Measurements from ENCODE around the gene ENAM. TPM values are rescaled to one million over a fixed set of nuclear protein-coding genes. Genes with fewer than 3 reads are reported as not detected.

ENAM gene
- total and polyA plus RNA-seq, 2 donors: 0.16 to 0.32 TPM

- Histone ChIP-seq H3K36me3 (ENCODE audit: insufficient read depth) (no peaks in the 10 kb centered on the region), H3K27ac (ENCODE audit: low read depth) (no peak overlapping the region), H3K4me1 (ENCODE audit: insufficient read depth) (no peaks in the 10 kb centered on the region), H3K4me3 (ENCODE audit: low read depth, low read length) (no peak overlapping the region)
- WGBS: 44% methylated on average over 2 of the region's 2 CpGs
- DNase-seq (ENCODE audit: extremely low spot score): no peak
Observed at GRCh38 chr4:70608324-70608723, 20.2 kb upstream of the ENAM start.

- Histone ChIP-seq H3K4me3 (ENCODE audit: low read depth, low read length) (peak overlapping the region; percentile 29), H3K36me3 (ENCODE audit: insufficient read depth) (no peaks in the 10 kb centered on the region), H3K4me1 (ENCODE audit: insufficient read depth) (no peaks in the 10 kb centered on the region), H3K27ac (ENCODE audit: low read depth) (no peak overlapping the region)
- 19% methylated on average over 9 of the region's 9 CpGs for WGBS
- no peak for DNase-seq (ENCODE audit: extremely low spot score)
Observed at GRCh38 chr4:70613306-70614183, 15.0 kb upstream of the ENAM start.

- H3K4me1 ChIP-seq (ENCODE audit: insufficient read depth): no peaks in the 10 kb centered on the region
- H3K4me3 ChIP-seq (ENCODE audit: low read depth, low read length): peak overlapping the region; percentile 29
- 54% methylated on average over 3 of the region's 3 CpGs for WGBS
- H3K27ac ChIP-seq (ENCODE audit: low read depth): no peak overlapping the region
- no peaks in the 10 kb centered on the region for H3K36me3 ChIP-seq (ENCODE audit: insufficient read depth)
- no peak for DNase-seq (ENCODE audit: extremely low spot score)
Observed at GRCh38 chr4:70614184-70614555, 14.4 kb upstream of the ENAM start.

GRCh38 chr4:70619288-70619687, 9.3 kb upstream of the ENAM start:
- Histone ChIP-seq H3K4me1 (ENCODE audit: insufficient read depth) (no peaks in the 10 kb centered on the region), H3K4me3 (ENCODE audit: low read depth, low read length) (no peak overlapping the region), H3K36me3 (ENCODE audit: insufficient read depth) (no peaks in the 10 kb centered on the region), H3K27ac (ENCODE audit: low read depth) (no peak overlapping the region)
- no peak for DNase-seq (ENCODE audit: extremely low spot score)
- WGBS: 92% methylated on average over 4 of the region's 4 CpGs

- DNase-seq (ENCODE audit: extremely low spot score): no peak
- Histone ChIP-seq H3K27ac (ENCODE audit: low read depth) (no peak overlapping the region), H3K4me3 (ENCODE audit: low read depth, low read length) (no peak overlapping the region), H3K4me1 (ENCODE audit: insufficient read depth) (no peaks in the 10 kb centered on the region), H3K36me3 (ENCODE audit: insufficient read depth) (no peaks in the 10 kb centered on the region)
- 97% methylated on average over 2 of the region's 2 CpGs for WGBS
Observed at GRCh38 chr4:70619778-70620177, 8.8 kb upstream of the ENAM start.

GRCh38 chr4:70623323-70623722, 5.2 kb upstream of the ENAM start:
- 96% methylated on average over 3 of the region's 3 CpGs for WGBS
- Histone ChIP-seq H3K36me3 (ENCODE audit: insufficient read depth) (no peaks in the 10 kb centered on the region), H3K4me3 (ENCODE audit: low read depth, low read length) (no peak overlapping the region), H3K4me1 (ENCODE audit: insufficient read depth) (no peaks in the 10 kb centered on the region), H3K27ac (ENCODE audit: low read depth) (no peak overlapping the region)
- no peak for DNase-seq (ENCODE audit: extremely low spot score)

GRCh38 chr4:70624226-70624793, 4.2 kb upstream of the ENAM start:
- DNase-seq (ENCODE audit: extremely low spot score): no peak
- Histone ChIP-seq H3K4me3 (ENCODE audit: low read depth, low read length) (no peak overlapping the region), H3K27ac (ENCODE audit: low read depth) (no peak overlapping the region), H3K4me1 (ENCODE audit: insufficient read depth) (no peaks in the 10 kb centered on the region), H3K36me3 (ENCODE audit: insufficient read depth) (no peaks in the 10 kb centered on the region)
- 52% methylated on average over 1 of the region's 1 CpG for WGBS

- Histone ChIP-seq H3K4me1 (ENCODE audit: insufficient read depth) (no peaks in the 10 kb centered on the region), H3K36me3 (ENCODE audit: insufficient read depth) (no peaks in the 10 kb centered on the region), H3K4me3 (ENCODE audit: low read depth, low read length) (no peak overlapping the region), H3K27ac (ENCODE audit: low read depth) (no peak overlapping the region)
- WGBS: 70% methylated on average over 1 of the region's 1 CpG
- no peak for DNase-seq (ENCODE audit: extremely low spot score)
Observed at GRCh38 chr4:70627620-70628019, 924 bp upstream of the ENAM start.

GRCh38 chr4:70629469-70630090, 1.0 kb downstream of the ENAM start:
- DNase-seq (ENCODE audit: extremely low spot score): no peak
- WGBS: 95% methylated on average over 1 of the region's 1 CpG
- no peak overlapping the region for H3K27ac ChIP-seq (ENCODE audit: low read depth)

GRCh38 chr4:70630162-70630561, 1.6 kb downstream of the ENAM start:
- Histone ChIP-seq H3K36me3 (ENCODE audit: insufficient read depth) (no peaks in the 10 kb centered on the region), H3K4me1 (ENCODE audit: insufficient read depth) (no peaks in the 10 kb centered on the region), H3K4me3 (ENCODE audit: low read depth, low read length) (no peak overlapping the region), H3K27ac (ENCODE audit: low read depth) (no peak overlapping the region)
- 57% methylated on average over 3 of the region's 3 CpGs for WGBS
- DNase-seq (ENCODE audit: extremely low spot score): no peak

More at GRCh38 chr4:70629469-70630090, 1.0 kb downstream of the ENAM start:
- H3K36me3 ChIP-seq (ENCODE audit: insufficient read depth): no peaks in the 10 kb centered on the region
- H3K4me1 ChIP-seq (ENCODE audit: insufficient read depth): no peaks in the 10 kb centered on the region
- no peak overlapping the region for H3K4me3 ChIP-seq (ENCODE audit: low read depth, low read length)

GRCh38 chr4:70632028-70632427, 3.5 kb downstream of the ENAM start:
- WGBS: 87% methylated on average over 1 of the region's 1 CpG
- H3K27ac ChIP-seq (ENCODE audit: low read depth): no peak overlapping the region
- H3K4me1 ChIP-seq (ENCODE audit: insufficient read depth): no peaks in the 10 kb centered on the region
- DNase-seq (ENCODE audit: extremely low spot score): no peak
- no peak overlapping the region for H3K4me3 ChIP-seq (ENCODE audit: low read depth, low read length)
- H3K36me3 ChIP-seq (ENCODE audit: insufficient read depth): no peaks in the 10 kb centered on the region

GRCh38 chr4:70634482-70634881, 5.9 kb downstream of the ENAM start:
- DNase-seq (ENCODE audit: extremely low spot score): no peak
- WGBS: 88% methylated on average over 5 of the region's 5 CpGs
- Histone ChIP-seq H3K27ac (ENCODE audit: low read depth) (no peak overlapping the region), H3K36me3 (ENCODE audit: insufficient read depth) (no peaks in the 10 kb centered on the region), H3K4me3 (ENCODE audit: low read depth, low read length) (no peak overlapping the region), H3K4me1 (ENCODE audit: insufficient read depth) (no peaks in the 10 kb centered on the region)

- H3K27ac ChIP-seq (ENCODE audit: low read depth): no peak overlapping the region
- no peak overlapping the region for H3K4me3 ChIP-seq (ENCODE audit: low read depth, low read length)
- WGBS: 30% methylated on average over 8 of the region's 8 CpGs
- no peak for DNase-seq (ENCODE audit: extremely low spot score)
- no peaks in the 10 kb centered on the region for H3K4me1 ChIP-seq (ENCODE audit: insufficient read depth)
- no peaks in the 10 kb centered on the region for H3K36me3 ChIP-seq (ENCODE audit: insufficient read depth)
Observed at GRCh38 chr4:70637239-70637913, 8.8 kb downstream of the ENAM start.
